Neural progenitor cell (in vitro differentiated cells): ENCODE results near the gene PPARG.

Experiments used
- EZH2 ChIP-seq: fragments of 200-600 bp; sonication (generic); IDR thresholded peaks from 2 replicates; pipeline ENCODE4 v1.6.1; 2017; ENCODE audit warnings: antibody characterized with exemption, mild to moderate bottlenecking, moderate library complexity
- EZH2phosphoT487 ChIP-seq: fragments of 200-600 bp; sonication (generic); IDR thresholded peaks from 2 replicates; pipeline ENCODE4 v1.6.1; 2017; ENCODE audit warnings: antibody characterized with exemption
- TF ChIP-seq, protein P1 (sequence below): fragments of 200-600 bp; sonication (generic); IDR thresholded peaks from 2 replicates; pipeline ENCODE4 v1.5.1; 2017; ENCODE audit warnings: antibody characterized with exemption, mild to moderate bottlenecking

DNA sequence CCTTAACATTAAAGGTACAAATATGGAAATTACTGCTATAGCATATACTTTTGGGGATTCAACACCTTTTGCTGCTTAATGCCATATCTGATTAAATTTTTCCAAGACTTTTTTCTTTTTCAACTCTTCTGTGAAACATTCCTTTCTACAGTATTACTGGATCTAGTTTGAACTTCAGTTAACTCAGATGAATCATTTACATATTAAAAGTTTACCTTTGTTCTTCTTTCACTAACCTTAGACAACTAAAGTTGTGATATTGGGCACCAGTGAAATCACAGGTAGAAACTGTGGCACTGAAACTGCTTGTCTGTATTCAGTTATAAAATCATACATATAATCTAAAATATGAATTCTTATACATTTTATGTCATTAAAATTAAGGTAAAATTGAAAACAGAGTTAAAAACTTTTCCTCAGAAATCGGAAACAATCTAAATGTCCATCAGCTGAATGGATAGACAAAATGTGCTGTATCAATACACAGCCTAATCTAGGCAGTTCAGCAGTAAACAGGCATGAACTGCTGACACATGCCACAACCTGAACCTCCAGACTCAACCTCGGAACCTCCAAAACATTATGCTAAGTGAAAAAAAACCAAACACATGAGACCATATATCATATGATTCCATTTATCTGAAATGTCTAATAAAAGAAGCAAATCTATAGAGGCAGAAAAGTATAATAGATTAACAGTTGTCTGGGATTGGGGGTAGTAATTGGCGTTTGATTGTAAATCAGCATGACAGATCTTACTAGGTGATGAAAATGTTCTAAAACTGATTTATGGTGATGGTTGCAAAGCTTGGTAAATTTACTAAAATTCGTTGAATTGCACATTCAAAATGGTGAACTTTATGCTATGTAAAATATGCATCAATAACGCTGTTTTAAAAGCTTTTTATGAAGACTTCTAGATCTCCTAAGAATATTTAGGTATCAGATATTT is 50.0 kb downstream of the PPARG start:
- TF ChIP-seq, protein P1, sequence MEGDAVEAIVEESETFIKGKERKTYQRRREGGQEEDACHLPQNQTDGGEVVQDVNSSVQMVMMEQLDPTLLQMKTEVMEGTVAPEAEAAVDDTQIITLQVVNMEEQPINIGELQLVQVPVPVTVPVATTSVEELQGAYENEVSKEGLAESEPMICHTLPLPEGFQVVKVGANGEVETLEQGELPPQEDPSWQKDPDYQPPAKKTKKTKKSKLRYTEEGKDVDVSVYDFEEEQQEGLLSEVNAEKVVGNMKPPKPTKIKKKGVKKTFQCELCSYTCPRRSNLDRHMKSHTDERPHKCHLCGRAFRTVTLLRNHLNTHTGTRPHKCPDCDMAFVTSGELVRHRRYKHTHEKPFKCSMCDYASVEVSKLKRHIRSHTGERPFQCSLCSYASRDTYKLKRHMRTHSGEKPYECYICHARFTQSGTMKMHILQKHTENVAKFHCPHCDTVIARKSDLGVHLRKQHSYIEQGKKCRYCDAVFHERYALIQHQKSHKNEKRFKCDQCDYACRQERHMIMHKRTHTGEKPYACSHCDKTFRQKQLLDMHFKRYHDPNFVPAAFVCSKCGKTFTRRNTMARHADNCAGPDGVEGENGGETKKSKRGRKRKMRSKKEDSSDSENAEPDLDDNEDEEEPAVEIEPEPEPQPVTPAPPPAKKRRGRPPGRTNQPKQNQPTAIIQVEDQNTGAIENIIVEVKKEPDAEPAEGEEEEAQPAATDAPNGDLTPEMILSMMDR = no peak
- TF ChIP-seq EZH2phosphoT487 = no peak
- no peak for TF ChIP-seq EZH2
